NCI-H1694 (cell line): Measurements from ENCODE around the gene CALHM3.
"Not testable (repeated sequence)": the region's sequence is repeated elsewhere in the genome, so short reads cannot be mapped to it uniquely, and the experiment has no call there.

ENCODE experiments used
- DNase-seq: peaks from one replicate; lab custom pipeline; 2025; lab: John Stamatoyannopoulos, UW

Gene CALHM3

GRCh38 chr10:103502849-103503660 is 24.0 kb upstream of the CALHM3 start:
- DNase-seq, result no peak

- no peak for DNase-seq
These were observed 22.1 kb upstream of the CALHM3 start for GRCh38 chr10:103501186-103501585.

- DNase-seq, result no peak
These were observed 21.4 kb upstream of the CALHM3 start for GRCh38 chr10:103500481-103500880.

- DNase-seq, result no peak
These were observed 20.8 kb upstream of the CALHM3 start for GRCh38 chr10:103499881-103500280.

GRCh38 chr10:103498936-103499638 is 20.0 kb upstream of the CALHM3 start:
- no peak for DNase-seq

GRCh38 chr10:103497161-103497915 is 18.3 kb upstream of the CALHM3 start:
- no peak for DNase-seq

- no peak for DNase-seq
These were observed 16.3 kb upstream of the CALHM3 start for GRCh38 chr10:103495321-103495720.

DNA sequence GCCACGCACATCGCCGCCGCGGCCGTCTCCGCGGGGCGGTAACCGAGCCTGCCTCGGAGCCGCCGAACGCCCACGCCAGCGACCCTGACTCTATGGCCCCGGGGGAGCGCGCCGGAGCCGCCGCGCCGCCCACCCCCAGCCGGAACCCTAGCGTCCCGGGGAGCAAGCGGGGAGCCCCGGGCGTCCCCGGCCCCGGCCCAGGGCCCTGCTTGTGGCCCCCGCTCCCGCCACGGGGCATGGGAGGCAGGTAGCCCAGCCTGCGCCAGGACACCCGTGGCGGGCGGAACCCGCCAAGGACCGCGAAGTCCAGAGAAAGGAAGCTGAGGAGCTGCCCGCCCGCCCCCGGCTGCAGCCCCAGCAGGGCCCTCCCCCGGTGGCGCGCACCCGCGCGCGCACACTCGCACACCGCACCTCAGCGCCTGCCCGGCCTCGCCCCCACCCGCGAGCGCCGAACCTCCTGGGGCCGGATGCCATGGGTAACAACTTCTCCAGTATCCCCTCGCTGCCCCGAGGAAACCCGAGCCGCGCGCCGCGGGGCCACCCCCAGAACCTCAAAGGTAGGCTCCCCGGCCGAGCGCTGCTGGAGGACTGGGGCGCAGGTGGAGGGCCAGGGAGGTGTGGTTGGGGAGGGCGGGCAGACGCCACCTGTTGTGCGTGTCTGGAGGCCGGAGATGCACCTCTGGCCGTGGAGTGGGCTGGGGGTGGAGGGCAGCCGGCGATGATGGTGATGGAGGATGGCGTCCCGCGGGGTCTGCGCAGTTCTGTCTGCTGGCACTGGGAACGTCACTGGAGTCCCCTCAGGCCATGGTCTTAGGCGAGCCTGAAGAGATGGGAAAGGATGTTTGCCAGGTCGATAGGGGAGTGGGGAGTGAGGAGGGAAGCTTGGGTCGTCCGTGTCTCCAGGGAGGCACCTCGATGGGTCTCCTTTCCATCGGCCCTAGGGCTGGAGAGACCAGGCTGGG is 15.2 kb upstream of the CALHM3 start:
- no peak for DNase-seq

DNA sequence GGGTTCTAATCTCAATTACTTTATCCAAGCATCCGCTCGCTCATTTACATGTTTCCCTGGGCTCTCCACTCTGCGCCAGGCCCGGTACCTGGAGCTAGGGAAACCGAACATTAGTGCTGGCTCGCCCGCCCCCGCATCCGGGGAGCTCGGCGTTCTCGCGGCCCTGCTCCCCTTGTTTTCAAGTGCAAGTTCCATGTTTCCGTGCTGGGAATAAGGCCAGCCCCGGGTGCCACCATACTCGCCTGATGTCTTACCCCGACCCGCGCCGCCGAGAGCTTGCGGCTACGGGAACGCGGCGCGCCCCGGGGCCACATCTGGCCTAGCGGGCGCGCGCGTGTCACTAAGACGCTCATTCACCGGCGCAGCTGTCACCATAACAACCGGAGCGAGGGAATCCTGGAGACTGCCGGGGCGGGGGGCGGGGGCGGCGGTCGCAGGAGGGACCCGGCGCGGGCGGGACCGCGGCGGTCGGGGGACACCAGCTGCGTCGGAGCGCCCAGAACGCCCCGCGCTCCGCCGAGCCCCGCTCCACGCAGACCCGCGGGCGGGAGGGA is 14.4 kb upstream of the CALHM3 start, which contains the start of gene NEURL1:
TSS of gene NEURL1 (plus strand) at position 344 of the 554 bp plus-strand sequence. CDS start 683 bp downstream, outside the sequence.
- DNase-seq, result no peak

- no peak for DNase-seq
These were observed 13.7 kb upstream of the CALHM3 start for GRCh38 chr10:103492655-103493261.

DNA sequence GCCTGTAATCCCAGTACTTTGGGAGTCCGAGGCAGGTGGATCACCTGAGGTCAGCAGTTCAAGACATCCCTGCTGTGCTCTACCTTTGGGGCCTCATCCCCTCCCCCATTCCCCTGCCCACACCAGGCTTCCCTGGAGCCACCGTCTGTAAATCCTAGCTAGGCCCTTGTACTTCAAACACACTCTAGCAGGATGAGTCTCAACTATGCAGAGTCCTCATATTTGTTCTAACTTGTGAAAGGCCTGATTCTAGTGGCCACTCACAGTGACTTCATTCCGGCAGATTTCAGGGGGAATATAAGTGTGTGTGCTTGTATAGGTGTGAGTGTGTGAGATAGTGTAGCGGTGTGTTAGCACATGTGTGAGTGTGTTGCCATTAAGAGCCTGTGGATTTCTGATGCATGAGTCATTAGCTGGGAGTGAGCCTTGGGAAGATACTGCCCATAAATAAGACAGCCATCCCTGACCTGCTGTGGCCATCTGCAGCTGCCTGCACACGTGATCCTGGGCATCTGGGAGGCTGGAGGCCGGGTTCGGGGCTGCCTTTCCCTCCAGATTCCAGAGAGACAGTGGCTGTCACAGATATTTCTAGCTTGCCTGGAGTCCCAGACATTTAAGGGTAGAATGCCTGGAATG is 12.8 kb upstream of the CALHM3 start:
- DNase-seq, result no peak

DNA sequence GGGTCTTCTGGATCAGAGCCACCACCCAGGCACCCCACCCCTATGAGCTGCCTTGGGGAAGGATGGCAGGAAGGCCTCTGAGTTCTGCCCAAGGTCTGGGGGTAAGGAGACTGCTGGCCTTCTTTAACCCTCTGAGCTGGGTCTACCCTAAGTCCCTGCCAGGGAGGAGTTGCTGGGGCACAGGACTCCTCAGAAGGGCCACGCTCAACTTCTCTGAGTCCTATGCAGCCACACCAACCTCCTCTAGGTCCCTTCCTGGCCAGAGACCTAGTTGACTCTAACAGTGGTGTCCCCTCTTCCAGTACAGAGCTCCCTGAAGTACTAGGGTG is 11.9 kb upstream of the CALHM3 start:
- DNase-seq, result no peak

- no peak for DNase-seq
These were observed 8.3 kb upstream of the CALHM3 start for GRCh38 chr10:103487410-103487708.

- DNase-seq, result not testable (repeated sequence)
These were observed 7.8 kb upstream of the CALHM3 start for GRCh38 chr10:103486635-103487409.

- DNase-seq, result peak; percentile 67
These were observed 3.0 kb upstream of the CALHM3 start for GRCh38 chr10:103481974-103482531.

DNA sequence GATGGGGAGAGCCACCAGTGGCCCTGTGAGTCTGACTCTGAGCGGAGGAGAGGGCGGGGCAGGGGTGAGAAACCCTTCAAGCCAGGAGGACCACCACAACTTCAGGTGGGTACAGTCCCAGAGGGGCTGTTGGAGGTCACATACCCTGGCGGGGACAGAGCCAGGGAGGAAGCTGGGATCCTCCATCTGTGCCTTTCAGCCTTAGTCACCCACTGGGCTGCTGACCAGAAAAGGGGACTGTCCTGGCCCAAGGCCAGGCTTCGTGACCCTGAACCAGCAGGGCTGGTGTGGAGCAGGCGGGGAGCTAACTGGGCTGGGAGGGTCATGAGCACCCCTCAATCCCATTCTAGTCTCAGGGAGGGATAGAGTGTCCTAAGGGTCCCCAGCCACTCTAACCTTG is 1.5 kb upstream of the CALHM3 start:
- DNase-seq, result no peak

GRCh38 chr10:103478671-103479070 is 369 bp downstream of the CALHM3 start:
- no peak for DNase-seq

DNA sequence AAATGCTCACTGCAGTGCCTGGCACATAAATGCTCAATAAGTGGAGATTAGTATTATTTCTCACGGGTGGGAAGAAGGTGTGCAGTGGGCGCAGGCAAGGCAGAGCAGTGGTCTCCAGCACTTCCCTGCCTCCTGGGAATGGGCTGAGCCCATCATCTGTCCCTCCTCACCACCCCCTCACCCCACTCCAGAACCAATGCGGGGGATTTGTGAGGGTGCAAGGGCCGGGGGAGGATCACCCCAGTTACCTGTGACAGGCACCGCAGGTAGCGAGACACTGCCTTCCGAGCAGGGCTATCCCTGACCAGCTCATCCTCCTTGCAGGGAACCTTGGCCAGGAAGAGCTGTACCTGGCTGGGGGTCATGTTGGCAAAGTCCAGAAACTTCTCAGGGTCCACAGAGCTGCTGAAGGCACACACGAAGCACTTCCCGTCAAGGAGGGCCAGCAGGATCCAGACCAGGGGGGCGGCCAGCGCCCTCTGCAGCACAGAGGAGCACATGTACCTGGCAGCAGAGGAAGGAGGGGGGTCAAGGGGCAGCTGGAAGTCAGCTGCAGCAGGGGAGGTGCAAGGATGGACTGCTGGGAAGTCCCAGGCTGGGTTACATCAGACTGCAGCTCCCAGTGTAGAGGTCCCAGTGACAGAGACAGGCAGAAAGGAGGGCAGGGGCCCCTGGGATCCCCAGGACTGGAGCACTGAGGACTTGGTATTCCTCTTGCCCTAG is 2.8 kb downstream of the CALHM3 start:
- no peak for DNase-seq

- DNase-seq, result no peak
These were observed 3.6 kb downstream of the CALHM3 start for GRCh38 chr10:103475437-103475836.
